GM12891 (cell line): ENCODE data around the gene AGBL1.

Experiments used
- PAX5 ChIP-seq: IDR thresholded peaks from 2 replicates; pipeline ENCODE4 v1.6.1; 2011; ENCODE audit warnings: low read length, moderate library complexity, mild to moderate bottlenecking; ENCODE audit not compliant: insufficient read depth, severe bottlenecking
- POLR2A ChIP-seq: IDR thresholded peaks from 2 replicates; pipeline ENCODE4 v1.6.1; 2011; ENCODE audit warnings: low read depth, low read length, control low read depth
- POLR2AphosphoS5 ChIP-seq: IDR thresholded peaks from 2 replicates; pipeline ENCODE4 v1.6.1; 2011; ENCODE audit warnings: low read depth, low read length, control low read depth
- POU2F2 ChIP-seq: IDR thresholded peaks from 2 replicates; pipeline ENCODE4 v1.6.1; 2011; ENCODE audit warnings: low read depth, mild to moderate bottlenecking, control low read depth, low read length, moderate library complexity
- SPI1 ChIP-seq: IDR thresholded peaks from 2 replicates; pipeline ENCODE4 v1.6.1; 2011; ENCODE audit warnings: low read depth, low read length, control low read depth
- TAF1 ChIP-seq: IDR thresholded peaks from 2 replicates; pipeline ENCODE4 v1.6.1; 2011; ENCODE audit warnings: low read depth, low read length, control low read depth

- TF ChIP-seq TAF1, result no peak
- TF ChIP-seq POLR2AphosphoS5, result no peak
- TF ChIP-seq POLR2A, result no peak
- no peak for TF ChIP-seq PAX5
- no peak for TF ChIP-seq POU2F2
- no peak for TF ChIP-seq SPI1
Observed at GRCh38 chr15:86912661-86913060, 833.0 kb downstream of the AGBL1 start.
